SK-N-SH treated with all-trans-retinoic acid at 6 μM for 48 hours (cell line): ENCODE measurements around the gene NOTO.

Experiments
- ARNTL ChIP-seq: fragments of 450-650 bp; formaldehyde crosslinking; IDR thresholded peaks from 2 replicates; pipeline ENCODE4 v1.5.0; 2020; ENCODE audit warnings: low read depth, mild to moderate bottlenecking, moderate library complexity, borderline replicate concordance
- ESRRG ChIP-seq: fragments of 250-450 bp; sonication (Bioruptor Pico); IDR thresholded peaks from 2 replicates; pipeline ENCODE4 v1.6.1; 2021; ENCODE audit warnings: mild to moderate bottlenecking
- OSR1 ChIP-seq: fragments of 250-450 bp; sonication (Bioruptor Pico); IDR thresholded peaks from 2 replicates; pipeline ENCODE4 v1.8.0; 2022; ENCODE audit warnings: moderate library complexity, mild to moderate bottlenecking, inconsistent platforms
- RARB ChIP-seq: fragments of 250-450 bp; sonication (Bioruptor Pico); IDR thresholded peaks from 2 replicates; pipeline ENCODE4 v1.8.0; 2021; ENCODE audit warnings: mild to moderate bottlenecking, moderate library complexity
- SNAI2 ChIP-seq: fragments of 250-450 bp; sonication (Bioruptor Pico); IDR thresholded peaks from 2 replicates; pipeline ENCODE4 v1.5.0; 2020; ENCODE audit warnings: mild to moderate bottlenecking, moderate library complexity
- TOX ChIP-seq: fragments of 250-450 bp; sonication (Bioruptor Pico); IDR thresholded peaks from 2 replicates; pipeline ENCODE4 v1.8.0; 2021; ENCODE audit warnings: mild to moderate bottlenecking, moderate library complexity, borderline replicate concordance
- ZC3H10 ChIP-seq: fragments of 250-450 bp; sonication (Bioruptor Pico); IDR thresholded peaks from 2 replicates; pipeline ENCODE4 v1.5.1; 2021; ENCODE audit warnings: mild to moderate bottlenecking, moderate library complexity
- ZFP3 ChIP-seq: fragments of 250-450 bp; sonication (Bioruptor Pico); IDR thresholded peaks from 2 replicates; pipeline ENCODE4 v1.5.0; 2020; ENCODE audit warnings: mild to moderate bottlenecking, moderate library complexity
- ZNF70 ChIP-seq: fragments of 450-650 bp; formaldehyde crosslinking; IDR thresholded peaks from 2 replicates; pipeline ENCODE4 v1.5.0; 2020; ENCODE audit warnings: mild to moderate bottlenecking, moderate library complexity
- ZNF8 ChIP-seq: fragments of 450-650 bp; formaldehyde crosslinking; IDR thresholded peaks from 2 replicates; pipeline ENCODE4 v1.5.0; 2020; ENCODE audit warnings: mild to moderate bottlenecking, moderate library complexity
- TF ChIP-seq, protein P1 (sequence below): fragments of 250-450 bp; sonication (Bioruptor Pico); IDR thresholded peaks from 2 replicates; pipeline ENCODE4 v1.8.0; 2021; ENCODE audit warnings: low read depth, mild to moderate bottlenecking, moderate library complexity, borderline replicate concordance
- TF ChIP-seq, protein P2 (sequence below): fragments of 250-450 bp; sonication (Bioruptor Pico); IDR thresholded peaks from 2 replicates; pipeline ENCODE4 v1.8.0; 2020; ENCODE audit warnings: mild to moderate bottlenecking, moderate library complexity, borderline replicate concordance
- TF ChIP-seq, protein P3 (sequence below): fragments of 250-450 bp; sonication (Bioruptor Pico); IDR thresholded peaks from 2 replicates; pipeline ENCODE4 v1.5.1; 2021; ENCODE audit warnings: mild to moderate bottlenecking, moderate library complexity

DNA sequence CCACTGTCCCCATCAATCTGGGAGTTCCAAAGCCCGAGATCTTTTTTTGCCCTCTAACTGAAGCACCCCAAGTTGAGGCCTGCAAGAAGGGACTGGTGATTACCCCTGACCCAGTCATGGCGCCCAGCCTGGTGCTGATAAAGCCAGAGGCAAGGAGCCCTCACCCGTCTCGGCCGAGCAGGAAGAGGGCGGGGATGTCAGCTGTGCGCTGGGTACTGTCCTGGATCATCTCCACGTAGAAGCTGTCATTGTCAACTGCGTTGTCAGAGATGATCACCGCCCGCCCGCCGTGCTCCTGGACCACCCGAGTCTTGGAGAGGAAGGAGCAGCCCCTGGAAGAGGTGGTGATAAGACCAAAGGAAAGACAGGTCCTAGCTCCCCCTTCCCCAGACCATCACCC is 26.3 kb downstream of the NOTO start:
- TF ChIP-seq RARB (no peak), ZNF8 (CRISPR knock-in tag) (no peak), SNAI2 (CRISPR knock-in tag) (no peak), ARNTL (no peak), OSR1 (no peak), ZNF70 (CRISPR knock-in tag) (no peak), ZC3H10 (no peak), ZFP3 (CRISPR knock-in tag) (no peak), ESRRG (no peak), TOX (CRISPR knock-in tag) (no peak)
- TF ChIP-seq, protein P1, sequence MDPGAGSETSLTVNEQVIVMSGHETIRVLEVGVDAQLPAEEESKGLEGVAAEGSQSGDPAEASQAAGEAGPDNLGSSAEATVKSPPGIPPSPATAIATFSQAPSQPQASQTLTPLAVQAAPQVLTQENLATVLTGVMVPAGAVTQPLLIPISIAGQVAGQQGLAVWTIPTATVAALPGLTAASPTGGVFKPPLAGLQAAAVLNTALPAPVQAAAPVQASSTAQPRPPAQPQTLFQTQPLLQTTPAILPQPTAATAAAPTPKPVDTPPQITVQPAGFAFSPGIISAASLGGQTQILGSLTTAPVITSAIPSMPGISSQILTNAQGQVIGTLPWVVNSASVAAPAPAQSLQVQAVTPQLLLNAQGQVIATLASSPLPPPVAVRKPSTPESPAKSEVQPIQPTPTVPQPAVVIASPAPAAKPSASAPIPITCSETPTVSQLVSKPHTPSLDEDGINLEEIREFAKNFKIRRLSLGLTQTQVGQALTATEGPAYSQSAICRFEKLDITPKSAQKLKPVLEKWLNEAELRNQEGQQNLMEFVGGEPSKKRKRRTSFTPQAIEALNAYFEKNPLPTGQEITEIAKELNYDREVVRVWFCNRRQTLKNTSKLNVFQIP (CRISPR knock-in tag), result no peak
- TF ChIP-seq, protein P2, sequence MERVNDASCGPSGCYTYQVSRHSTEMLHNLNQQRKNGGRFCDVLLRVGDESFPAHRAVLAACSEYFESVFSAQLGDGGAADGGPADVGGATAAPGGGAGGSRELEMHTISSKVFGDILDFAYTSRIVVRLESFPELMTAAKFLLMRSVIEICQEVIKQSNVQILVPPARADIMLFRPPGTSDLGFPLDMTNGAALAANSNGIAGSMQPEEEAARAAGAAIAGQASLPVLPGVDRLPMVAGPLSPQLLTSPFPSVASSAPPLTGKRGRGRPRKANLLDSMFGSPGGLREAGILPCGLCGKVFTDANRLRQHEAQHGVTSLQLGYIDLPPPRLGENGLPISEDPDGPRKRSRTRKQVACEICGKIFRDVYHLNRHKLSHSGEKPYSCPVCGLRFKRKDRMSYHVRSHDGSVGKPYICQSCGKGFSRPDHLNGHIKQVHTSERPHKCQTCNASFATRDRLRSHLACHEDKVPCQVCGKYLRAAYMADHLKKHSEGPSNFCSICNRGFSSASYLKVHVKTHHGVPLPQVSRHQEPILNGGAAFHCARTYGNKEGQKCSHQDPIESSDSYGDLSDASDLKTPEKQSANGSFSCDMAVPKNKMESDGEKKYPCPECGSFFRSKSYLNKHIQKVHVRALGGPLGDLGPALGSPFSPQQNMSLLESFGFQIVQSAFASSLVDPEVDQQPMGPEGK, result no peak
- TF ChIP-seq, protein P3, sequence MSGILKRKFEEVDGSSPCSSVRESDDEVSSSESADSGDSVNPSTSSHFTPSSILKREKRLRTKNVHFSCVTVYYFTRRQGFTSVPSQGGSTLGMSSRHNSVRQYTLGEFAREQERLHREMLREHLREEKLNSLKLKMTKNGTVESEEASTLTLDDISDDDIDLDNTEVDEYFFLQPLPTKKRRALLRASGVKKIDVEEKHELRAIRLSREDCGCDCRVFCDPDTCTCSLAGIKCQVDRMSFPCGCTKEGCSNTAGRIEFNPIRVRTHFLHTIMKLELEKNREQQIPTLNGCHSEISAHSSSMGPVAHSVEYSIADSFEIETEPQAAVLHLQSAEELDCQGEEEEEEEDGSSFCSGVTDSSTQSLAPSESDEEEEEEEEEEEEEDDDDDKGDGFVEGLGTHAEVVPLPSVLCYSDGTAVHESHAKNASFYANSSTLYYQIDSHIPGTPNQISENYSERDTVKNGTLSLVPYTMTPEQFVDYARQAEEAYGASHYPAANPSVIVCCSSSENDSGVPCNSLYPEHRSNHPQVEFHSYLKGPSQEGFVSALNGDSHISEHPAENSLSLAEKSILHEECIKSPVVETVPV (CRISPR knock-in tag), result no peak
